Vagina (tissue), 2 donors: ENCODE measurements around the gene ATP11A. TPM values are rescaled to one million over a fixed set of nuclear protein-coding genes. Genes with fewer than 3 reads are reported as not detected.

Source experiments
- DNase-seq, 2 donors: peaks; one replicate each; pipeline ENCODE4 v3.0.0-alpha.2; 2017; ENCODE audit errors: extremely low spot score in 2 of 2
- H3K27ac ChIP-seq: fragments of 200-600 bp; sonication (generic); one replicate; pipeline ENCODE4 v1.5.1; 2019
- H3K27me3 ChIP-seq: fragments of 200-600 bp; sonication (generic); one replicate; pipeline ENCODE4 v1.5.1; 2019
- H3K36me3 ChIP-seq, 2 donors: fragments of 200-600 bp; sonication (generic); one replicate each; pipeline ENCODE4 v1.5.1; 2017 to 2019
- H3K4me1 ChIP-seq: fragments of 200-600 bp; sonication (generic); one replicate; pipeline ENCODE4 v1.5.1; 2019
- H3K4me3 ChIP-seq, 2 donors: fragments of 200-600 bp; sonication (generic); 1 replicate in 1 of 2; 2 replicates in 1 of 2; pipeline ENCODE4 v1.5.1; 2016 to 2019
- H3K9me3 ChIP-seq: fragments of 200-600 bp; sonication (generic); one replicate; pipeline ENCODE4 v1.5.1; 2019
- POLR2A ChIP-seq, 2 donors: fragments of 450-650 bp; IDR thresholded peaks; one replicate each; pipeline ENCODE4 v1.6.1; 2017; ENCODE audit warnings: antibody characterized with exemption in 2 of 2, mild to moderate bottlenecking in 2 of 2, moderate library complexity in 2 of 2
- POLR2AphosphoS5 ChIP-seq, 2 donors: sonication (generic); formaldehyde crosslinking; IDR thresholded peaks; one replicate each; pipeline ENCODE4 v1.9.0; 2017; ENCODE audit warnings: antibody characterized with exemption in 2 of 2, mild to moderate bottlenecking in 2 of 2, low read depth in 1 of 2; ENCODE audit not compliant: insufficient read depth in 1 of 2
- intact Hi-C: fragments of 100-400 bp; cut with DNase I; formaldehyde crosslinking; loops from one replicate; pipeline ENCODE4 v1.15.1; 2023
- total RNA-seq: library from RNA; depleted of rRNA; stranded (reverse); fragments of >200 nt; gene quantifications from one replicate; pipeline ENCODE4 v1.2.3, GENCODE V29; 2016
- TF ChIP-seq, protein P1 (sequence below), 3 experiments: fragments of 450-650 bp in 2 of 3; fragments of 200-600 bp in 1 of 3; sonication (generic) in 1 of 3; IDR thresholded peaks; one replicate each; pipeline ENCODE4 v1.5.1; 2017 to 2019; ENCODE audit warnings: antibody characterized with exemption in 3 of 3, mild to moderate bottlenecking in 2 of 3, moderate library complexity in 2 of 3

Gene ATP11A
- total RNA-seq, 1 donor from 2014 or later, result 33.4 TPM

DNA sequence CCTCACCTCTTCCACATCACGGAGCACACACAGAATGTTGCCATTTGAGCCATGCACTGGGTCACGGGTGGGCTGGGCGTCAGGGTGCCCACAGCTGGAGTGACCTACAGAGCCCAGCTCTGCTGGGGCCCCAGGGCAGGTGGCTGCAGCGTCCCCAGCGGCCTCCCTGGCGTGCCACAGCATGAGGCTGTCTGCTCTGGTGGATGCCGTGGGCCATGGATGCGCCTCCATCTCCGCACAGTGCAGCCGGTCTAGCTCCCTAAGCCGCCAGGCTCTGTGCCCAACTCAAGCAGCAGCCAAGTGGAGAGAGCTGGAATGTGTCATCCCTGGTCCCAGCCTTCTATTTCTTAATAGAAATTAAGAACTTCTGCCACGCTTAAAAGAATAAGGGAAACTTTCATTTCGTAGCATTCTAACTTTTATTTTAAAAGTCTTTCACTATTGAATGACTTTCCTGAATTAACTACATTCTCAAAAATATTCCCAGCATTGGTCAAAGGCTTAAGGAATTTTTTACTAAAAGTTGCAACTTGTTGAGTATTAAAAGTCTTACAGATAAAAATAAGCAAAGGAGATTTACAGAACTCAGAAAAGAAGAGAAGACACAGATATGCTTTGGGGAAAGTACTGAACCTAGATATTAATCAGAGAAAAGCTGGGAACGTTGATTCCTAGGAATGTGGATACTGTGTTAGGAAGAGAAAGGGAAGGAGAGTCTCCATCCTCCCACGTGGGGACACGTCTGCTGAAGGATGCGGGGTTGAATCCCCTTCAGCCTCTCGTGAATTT, 59.3 kb downstream of the ATP11A start:
- Histone ChIP-seq H3K27ac (no peak overlapping the region), H3K36me3 (no peaks in the 10 kb centered on the region), H3K9me3 (no peaks in the 10 kb centered on the region), H3K4me1 (peaks cover 22% of the 10 kb centered on the region), H3K27me3 (no peaks in the 10 kb centered on the region), H3K4me3 (no peak overlapping the region)
- no peak for DNase-seq
- no peak for TF ChIP-seq POLR2A (IDR thresholded peaks at IDR 0.05)
- TF ChIP-seq, protein P1, sequence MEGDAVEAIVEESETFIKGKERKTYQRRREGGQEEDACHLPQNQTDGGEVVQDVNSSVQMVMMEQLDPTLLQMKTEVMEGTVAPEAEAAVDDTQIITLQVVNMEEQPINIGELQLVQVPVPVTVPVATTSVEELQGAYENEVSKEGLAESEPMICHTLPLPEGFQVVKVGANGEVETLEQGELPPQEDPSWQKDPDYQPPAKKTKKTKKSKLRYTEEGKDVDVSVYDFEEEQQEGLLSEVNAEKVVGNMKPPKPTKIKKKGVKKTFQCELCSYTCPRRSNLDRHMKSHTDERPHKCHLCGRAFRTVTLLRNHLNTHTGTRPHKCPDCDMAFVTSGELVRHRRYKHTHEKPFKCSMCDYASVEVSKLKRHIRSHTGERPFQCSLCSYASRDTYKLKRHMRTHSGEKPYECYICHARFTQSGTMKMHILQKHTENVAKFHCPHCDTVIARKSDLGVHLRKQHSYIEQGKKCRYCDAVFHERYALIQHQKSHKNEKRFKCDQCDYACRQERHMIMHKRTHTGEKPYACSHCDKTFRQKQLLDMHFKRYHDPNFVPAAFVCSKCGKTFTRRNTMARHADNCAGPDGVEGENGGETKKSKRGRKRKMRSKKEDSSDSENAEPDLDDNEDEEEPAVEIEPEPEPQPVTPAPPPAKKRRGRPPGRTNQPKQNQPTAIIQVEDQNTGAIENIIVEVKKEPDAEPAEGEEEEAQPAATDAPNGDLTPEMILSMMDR (IDR thresholded peaks at IDR 0.05), result no peak
- TF ChIP-seq POLR2AphosphoS5 (IDR thresholded peaks at IDR 0.05; ENCODE audit: insufficient read depth in 1 of 2, low read depth in 1 of 2), result no peak
- intact Hi-C loops, result no loop called here

DNA sequence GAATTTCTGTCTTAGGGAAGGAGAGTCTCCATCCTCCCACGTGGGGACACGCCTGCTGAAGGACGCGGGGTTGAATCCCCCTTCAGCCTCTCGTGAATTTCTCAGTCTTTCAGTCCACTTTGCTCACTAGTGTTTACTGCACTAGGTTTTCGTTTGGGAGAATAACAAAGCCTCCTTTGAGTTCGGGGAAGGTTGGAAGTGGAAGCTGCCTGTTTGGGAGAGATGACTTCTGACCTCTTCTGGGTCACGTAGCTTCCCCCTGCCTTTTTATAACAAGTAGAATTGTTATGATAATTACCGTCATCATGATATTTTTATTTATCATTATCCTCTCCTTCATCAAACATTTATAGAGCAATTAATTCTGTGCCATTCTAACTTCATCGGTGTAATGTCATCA, 60.7 kb downstream of the ATP11A start:
- Histone ChIP-seq H3K4me1 (peaks cover 21% of the 10 kb centered on the region), H3K27me3 (no peaks in the 10 kb centered on the region), H3K27ac (no peak overlapping the region), H3K4me3 (no peak overlapping the region), H3K36me3 (no peaks in the 10 kb centered on the region), H3K9me3 (no peaks in the 10 kb centered on the region)
- DNase-seq, result no peak
- TF ChIP-seq POLR2A (IDR thresholded peaks at IDR 0.05), result no peak
- TF ChIP-seq, protein P1 (IDR thresholded peaks at IDR 0.05), result no peak
- no peak for TF ChIP-seq POLR2AphosphoS5 (IDR thresholded peaks at IDR 0.05; ENCODE audit: insufficient read depth in 1 of 2, low read depth in 1 of 2)
- intact Hi-C loops, result no loop called here

DNA sequence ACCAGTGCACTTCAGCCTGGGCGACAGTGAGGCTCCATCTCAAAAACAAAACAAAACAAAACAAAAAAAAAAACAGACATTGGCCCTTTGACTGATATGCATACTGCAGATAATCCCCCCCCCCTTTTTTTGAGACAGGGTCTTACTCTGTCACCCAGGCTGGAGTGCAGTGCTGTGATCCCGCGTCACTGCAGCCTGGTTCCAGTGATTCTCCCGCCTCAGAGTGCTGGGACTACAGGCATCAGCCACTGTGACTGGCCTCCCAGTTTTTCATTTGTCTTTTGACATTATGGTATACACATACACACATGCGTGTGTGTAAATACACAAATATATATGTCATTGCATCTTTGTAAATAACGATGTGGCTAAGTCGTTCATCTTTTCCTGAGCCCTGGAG, 61.8 kb downstream of the ATP11A start:
- Histone ChIP-seq H3K4me3 (no peak overlapping the region), H3K36me3 (no peaks in the 10 kb centered on the region), H3K27ac (no peak overlapping the region), H3K4me1 (peaks cover 21% of the 10 kb centered on the region), H3K27me3 (no peaks in the 10 kb centered on the region), H3K9me3 (no peaks in the 10 kb centered on the region)
- no peak for DNase-seq
- intact Hi-C loops, result no loop called here
- TF ChIP-seq POLR2AphosphoS5 (IDR thresholded peaks at IDR 0.05; ENCODE audit: insufficient read depth in 1 of 2, low read depth in 1 of 2) (no peak), POLR2A (IDR thresholded peaks at IDR 0.05) (no peak)
- TF ChIP-seq, protein P1 (IDR thresholded peaks at IDR 0.05), result no peak

DNA sequence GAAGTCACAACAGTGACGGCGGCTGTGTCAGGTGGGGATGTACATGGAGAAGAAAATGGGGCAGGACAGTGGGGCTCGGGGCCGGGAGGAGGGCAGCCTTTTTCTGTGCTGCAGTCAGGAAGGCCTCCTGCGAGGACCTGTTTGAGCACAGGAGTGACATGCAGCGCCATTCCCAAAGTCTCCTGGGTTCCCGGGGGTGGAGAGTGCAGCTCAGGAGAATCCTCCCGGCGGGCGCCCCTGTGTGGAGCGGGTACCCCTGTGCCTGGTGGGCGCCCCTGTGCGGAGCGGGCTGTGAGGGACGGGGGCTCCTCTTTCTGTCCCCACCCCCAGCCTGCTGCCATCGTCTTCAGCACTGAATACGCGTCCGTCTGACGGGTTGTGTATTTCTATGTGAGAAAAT, 62.4 kb downstream of the ATP11A start:
- intact Hi-C loops, result no loop called here
- H3K9me3 ChIP-seq, result no peaks in the 10 kb centered on the region
- peaks cover 21% of the 10 kb centered on the region for H3K4me1 ChIP-seq
- no peak overlapping the region for H3K27ac ChIP-seq
- H3K27me3 ChIP-seq, result no peaks in the 10 kb centered on the region
- DNase-seq, result no peak
- H3K4me3 ChIP-seq, result no peak overlapping the region
- no peaks in the 10 kb centered on the region for H3K36me3 ChIP-seq
- TF ChIP-seq POLR2AphosphoS5 (IDR thresholded peaks at IDR 0.05; ENCODE audit: insufficient read depth in 1 of 2, low read depth in 1 of 2), result no peak
- TF ChIP-seq, protein P1 (IDR thresholded peaks at IDR 0.05), result no peak
- TF ChIP-seq POLR2A (IDR thresholded peaks at IDR 0.05), result no peak
